Uterus (tissue), 4 donors: ENCODE results near the gene SNAP47. TPM values are rescaled to one million over a fixed set of nuclear protein-coding genes. Genes with fewer than 3 reads are reported as not detected.

Experiments
- DNase-seq, 2 donors: peaks; one replicate each; pipeline ENCODE4 v3.0.0-alpha.2; 2019 to 2020
- H3K27ac ChIP-seq, 2 donors: fragments of 200-600 bp; sonication (generic); 1 replicate in 1 of 2; 2 replicates in 1 of 2; pipeline ENCODE4 v1.5.1; 2016 to 2018
- H3K27me3 ChIP-seq, 2 donors: fragments of 200-600 bp; sonication (generic); one replicate each; pipeline ENCODE4 v1.5.1; 2018 to 2019; ENCODE audit warnings: control low read depth in 1 of 2
- H3K36me3 ChIP-seq, 2 donors: fragments of 200-600 bp; sonication (generic); one replicate each; pipeline ENCODE4 v1.5.1; 2019; ENCODE audit warnings: control low read depth in 1 of 2
- H3K4me1 ChIP-seq, 2 donors: fragments of 200-600 bp; sonication (generic); one replicate each; pipeline ENCODE4 v1.5.1; 2018 to 2019; ENCODE audit warnings: control low read depth in 1 of 2
- H3K4me3 ChIP-seq, 2 donors: fragments of 200-600 bp; sonication (generic); 1 replicate in 1 of 2; 2 replicates in 1 of 2; pipeline ENCODE4 v1.5.1; 2018 to 2019; ENCODE audit warnings: mild to moderate bottlenecking in 1 of 2
- H3K9me3 ChIP-seq, 2 donors: fragments of 200-600 bp; sonication (generic); one replicate each; pipeline ENCODE4 v1.5.1; 2019; ENCODE audit warnings: control low read depth in 1 of 2
- CTCF ChIP-seq, 4 experiments: fragments of 200-600 bp in 2 of 4; fragments of 450-650 bp in 2 of 4; sonication (generic) in 2 of 4; IDR thresholded peaks; one replicate each; pipeline ENCODE4 v1.5.1; 2016 to 2019; ENCODE audit warnings: antibody characterized with exemption in 4 of 4, mild to moderate bottlenecking in 2 of 4, moderate library complexity in 1 of 4
- POLR2A ChIP-seq, 2 donors: fragments of 450-650 bp; IDR thresholded peaks; one replicate each; pipeline ENCODE4 v1.6.1; 2016; ENCODE audit warnings: antibody characterized with exemption in 2 of 2, mild to moderate bottlenecking in 1 of 2, moderate library complexity in 1 of 2
- intact Hi-C: fragments of 100-400 bp; cut with DNase I; formaldehyde crosslinking; loops from one replicate; pipeline ENCODE4 v1.15.1; 2023; ENCODE audit warnings: low total_unique reads
- total RNA-seq, 4 donors: library from RNA; depleted of rRNA in 3 of 4; stranded (reverse); fragments of >200 nt in 3 of 4; gene quantifications; one replicate each; pipeline versions ENCODE4 v1.1.0 to v1.2.4, GENCODE V29; 2014 to 2023
- donor health status: DM: yes; HTN: yes; CAD: no.

The SNAP47 gene
- total RNA-seq, 4 donors from 2014 or later: 33.3 to 75.5 (median 55.2) TPM

- H3K4me3 ChIP-seq: no peak overlapping the region
- no peaks in the 10 kb centered on the region for H3K27me3 ChIP-seq
- peaks cover 3 to 4% of the 10 kb centered on the region in 2 donors for H3K4me1 ChIP-seq
- no peak overlapping the region for H3K27ac ChIP-seq
- TF ChIP-seq POLR2A (IDR thresholded peaks at IDR 0.05): no peak
- no peak for TF ChIP-seq CTCF (IDR thresholded peaks at IDR 0.05)
- H3K36me3 ChIP-seq: no peaks in the 10 kb centered on the region
- intact Hi-C loops: no loop called here
- no peak for DNase-seq
- no peaks in the 10 kb centered on the region for H3K9me3 ChIP-seq
Observed at GRCh38 chr1:227777156-227777555, 41.9 kb downstream of the SNAP47 start.

DNA sequence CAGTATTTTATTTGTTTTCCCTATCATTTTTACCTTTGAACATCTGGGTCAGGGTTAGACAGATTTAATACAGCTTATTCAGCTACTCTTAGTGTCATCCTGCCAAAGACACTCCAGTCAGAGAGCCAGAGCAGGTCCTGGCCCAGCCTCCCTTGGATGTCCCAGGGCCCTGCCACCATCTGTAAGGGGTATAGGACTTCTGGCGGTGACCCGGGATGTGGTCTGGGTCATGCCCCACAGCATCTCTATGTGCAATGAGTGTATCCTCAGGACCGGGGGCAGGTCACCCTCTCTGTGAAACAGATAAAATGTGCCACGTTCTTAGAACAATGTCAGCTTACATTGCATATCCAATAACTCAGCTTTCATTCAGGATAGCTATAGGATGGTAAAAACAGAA, 42.4 kb downstream of the SNAP47 start:
- peak in 1 of 2 donors; percentile 11 for DNase-seq
- H3K9me3 ChIP-seq: no peaks in the 10 kb centered on the region
- peaks cover 3 to 4% of the 10 kb centered on the region in 2 donors for H3K4me1 ChIP-seq
- TF ChIP-seq CTCF (IDR thresholded peaks at IDR 0.05) (no peak), POLR2A (IDR thresholded peaks at IDR 0.05) (no peak)
- no peak overlapping the region for H3K4me3 ChIP-seq
- H3K27ac ChIP-seq: no peak overlapping the region
- H3K27me3 ChIP-seq: no peaks in the 10 kb centered on the region
- intact Hi-C loops: no loop called here
- no peaks in the 10 kb centered on the region for H3K36me3 ChIP-seq

DNA sequence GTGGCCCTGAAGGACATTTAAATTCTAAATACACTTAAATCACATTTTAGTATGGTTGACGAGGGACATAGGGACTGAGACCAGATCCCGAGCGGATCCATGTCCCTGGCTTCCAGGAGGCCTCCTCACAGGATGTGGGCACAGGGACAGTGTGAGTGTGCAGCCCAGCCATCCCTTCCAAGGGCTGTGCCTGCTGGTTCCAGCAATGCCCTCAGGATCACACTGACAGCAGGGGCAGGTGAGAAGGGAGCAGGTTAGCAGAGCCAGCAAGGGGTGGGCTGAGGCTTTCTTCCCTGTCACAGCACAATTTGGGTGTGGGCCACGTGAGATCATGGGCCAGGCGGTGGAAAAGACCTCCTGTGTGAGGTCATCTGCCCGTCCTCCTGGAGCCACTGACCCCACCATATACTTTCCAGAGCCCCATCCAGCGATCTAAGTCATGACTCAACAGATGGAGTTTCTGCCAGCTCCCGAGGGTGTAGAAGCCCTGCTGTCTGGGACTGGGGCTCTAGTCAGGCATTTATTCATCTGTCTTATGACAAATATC, 43.2 kb downstream of the SNAP47 start:
- no peak overlapping the region for H3K4me3 ChIP-seq
- no peak for TF ChIP-seq CTCF (IDR thresholded peaks at IDR 0.05)
- TF ChIP-seq POLR2A (IDR thresholded peaks at IDR 0.05): no peak
- intact Hi-C loops: no loop called here
- H3K4me1 ChIP-seq: peaks cover 3 to 4% of the 10 kb centered on the region in 2 donors
- H3K27me3 ChIP-seq: no peaks in the 10 kb centered on the region
- no peak overlapping the region for H3K27ac ChIP-seq
- peak in 1 of 2 donors; percentile 14 for DNase-seq
- H3K36me3 ChIP-seq: no peaks in the 10 kb centered on the region
- H3K9me3 ChIP-seq: no peaks in the 10 kb centered on the region

DNA sequence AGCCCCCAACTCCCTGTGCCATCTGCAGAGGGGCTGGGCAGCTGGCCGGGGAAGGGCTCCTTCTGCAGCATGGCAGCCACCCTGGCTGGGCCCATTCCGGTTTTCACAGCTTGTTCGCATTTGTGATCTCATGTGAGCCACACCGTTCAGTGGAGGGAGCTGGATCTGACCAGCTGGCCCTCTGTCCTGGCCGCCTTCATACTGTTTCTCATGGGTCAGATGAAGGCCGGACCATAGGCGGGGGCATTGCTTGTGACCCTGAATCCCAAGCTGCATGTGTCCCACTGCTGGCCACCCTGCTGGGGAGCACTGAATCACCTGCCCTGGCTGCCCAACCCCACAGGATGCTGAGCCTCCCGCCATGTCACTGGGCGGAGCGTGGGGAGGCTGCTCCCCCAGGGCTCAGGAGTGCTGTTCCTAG, 43.8 kb downstream of the SNAP47 start:
- Histone ChIP-seq H3K4me3 (no peak overlapping the region), H3K36me3 (no peaks in the 10 kb centered on the region), H3K9me3 (no peaks in the 10 kb centered on the region), H3K27ac (no peak overlapping the region), H3K27me3 (no peaks in the 10 kb centered on the region), H3K4me1 (peaks cover 3 to 4% of the 10 kb centered on the region in 2 donors)
- intact Hi-C loops: no loop called here
- DNase-seq: peak in 1 of 2 donors; percentile 12
- TF ChIP-seq POLR2A (IDR thresholded peaks at IDR 0.05): no peak
- TF ChIP-seq CTCF (IDR thresholded peaks at IDR 0.05): no peak

DNA sequence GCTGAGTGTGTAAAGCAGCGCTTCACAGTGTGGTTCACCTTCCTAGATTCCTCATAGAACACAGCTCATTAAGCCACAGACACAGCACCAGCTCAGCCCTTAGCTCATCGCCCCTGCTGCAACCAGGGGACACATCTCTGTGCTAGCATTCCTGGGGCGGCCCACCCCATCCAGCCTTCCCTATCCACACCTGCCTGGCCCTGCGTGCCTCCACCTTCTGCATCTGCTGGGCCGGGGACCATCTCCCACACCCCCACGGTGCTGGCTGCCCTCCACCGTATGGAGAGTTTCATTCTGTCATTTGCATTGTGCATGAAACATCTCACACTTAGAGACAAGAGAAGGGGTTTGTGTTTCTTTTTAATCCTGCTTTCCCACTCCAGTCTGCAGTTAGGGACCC, 44.5 kb downstream of the SNAP47 start:
- H3K27ac ChIP-seq: no peak overlapping the region
- no peaks in the 10 kb centered on the region for H3K27me3 ChIP-seq
- no peak for TF ChIP-seq POLR2A (IDR thresholded peaks at IDR 0.05)
- no peak for TF ChIP-seq CTCF (IDR thresholded peaks at IDR 0.05)
- DNase-seq: peak in 1 of 2 donors; percentile 8
- H3K4me3 ChIP-seq: no peak overlapping the region
- no peaks in the 10 kb centered on the region for H3K36me3 ChIP-seq
- intact Hi-C loops: no loop called here
- peaks cover 3 to 4% of the 10 kb centered on the region in 2 donors for H3K4me1 ChIP-seq
- no peaks in the 10 kb centered on the region for H3K9me3 ChIP-seq
